ENCODE data around the gene SLC24A4. TPM values are rescaled to one million over a fixed set of nuclear protein-coding genes. Genes with fewer than 3 reads are reported as not detected.

Gene SLC24A4
- total and polyA plus RNA-seq, 2 experiments from 2014 or later: 0.46 to 0.50 TPM

GRCh38 chr14:92288994-92289660 lies 33.8 kb upstream of the SLC24A4 start:
- WGBS (ENCODE audit: low lambda C conversion rate, missing lambda C conversion rate): 53% methylated on average over 9 of the region's 9 CpGs
- TF ChIP-seq EZH2phosphoT487 (IDR thresholded peaks at IDR 0.05; ENCODE audit: low read depth, severe bottlenecking, unreplicated experiment): peak; percentile 35
- no peak for TF ChIP-seq EZH2 (IDR thresholded peaks at IDR 0.05; ENCODE audit: borderline replicate concordance)
- no peaks in the 10 kb centered on the region for H3K79me2 ChIP-seq
- no peaks in the 10 kb centered on the region for H4K20me1 ChIP-seq (ENCODE audit: insufficient read depth, poor library complexity, severe bottlenecking)
- no peaks in the 10 kb centered on the region for H3K9me2 ChIP-seq (replicated peaks; ENCODE audit: insufficient read depth)
- no peak overlapping the region for H3K4me2 ChIP-seq
- H3K9me3 ChIP-seq (ENCODE audit: low read depth): no peaks in the 10 kb centered on the region
- peak overlapping the region; percentile 46 for H3K27ac ChIP-seq
- no peak overlapping the region for H3K4me3 ChIP-seq
- no peak overlapping the region for H2AFZ ChIP-seq
- DNase-seq (ENCODE audit: low spot score): peak; percentile 27
- no peaks in the 10 kb centered on the region for H3K4me1 ChIP-seq (ENCODE audit: insufficient read depth)
- no peaks in the 10 kb centered on the region for H3K36me3 ChIP-seq (replicated peaks; ENCODE audit: insufficient read depth, low read depth)
- H3K27me3 ChIP-seq: peaks cover 16% of the 10 kb centered on the region

- Histone ChIP-seq H3K27me3 (peaks cover 19% of the 10 kb centered on the region), H2AFZ (no peak overlapping the region), H3K4me3 (no peak overlapping the region), H3K4me2 (no peak overlapping the region), H3K4me1 (ENCODE audit: insufficient read depth) (no peaks in the 10 kb centered on the region), H3K36me3 (replicated peaks; ENCODE audit: insufficient read depth, low read depth) (no peaks in the 10 kb centered on the region), H3K9me3 (ENCODE audit: low read depth) (no peaks in the 10 kb centered on the region), H3K9me2 (replicated peaks; ENCODE audit: insufficient read depth) (no peaks in the 10 kb centered on the region), H3K79me2 (no peaks in the 10 kb centered on the region), H3K27ac (peak overlapping the region; percentile 58), H4K20me1 (ENCODE audit: insufficient read depth, poor library complexity, severe bottlenecking) (no peaks in the 10 kb centered on the region)
- 62% methylated on average over 2 of the region's 2 CpGs for WGBS (ENCODE audit: low lambda C conversion rate, missing lambda C conversion rate)
- TF ChIP-seq EZH2phosphoT487 (IDR thresholded peaks at IDR 0.05; ENCODE audit: low read depth, severe bottlenecking, unreplicated experiment) (no peak), CTCF (IDR thresholded peaks at IDR 0.05; ENCODE audit: poor library complexity) (no peak), EZH2 (IDR thresholded peaks at IDR 0.05; ENCODE audit: borderline replicate concordance) (no peak)
- no peak for DNase-seq (ENCODE audit: low spot score)
Measured at GRCh38 chr14:92292673-92293072, 30.3 kb upstream of the SLC24A4 start.

- H3K79me2 ChIP-seq: no peaks in the 10 kb centered on the region
- no peaks in the 10 kb centered on the region for H3K4me1 ChIP-seq (ENCODE audit: insufficient read depth)
- WGBS (ENCODE audit: low lambda C conversion rate, missing lambda C conversion rate): 83% methylated on average over 2 of the region's 2 CpGs
- no peak overlapping the region for H3K27ac ChIP-seq
- TF ChIP-seq CTCF (IDR thresholded peaks at IDR 0.05; ENCODE audit: poor library complexity): no peak
- no peak for TF ChIP-seq EZH2 (IDR thresholded peaks at IDR 0.05; ENCODE audit: borderline replicate concordance)
- TF ChIP-seq EZH2phosphoT487 (IDR thresholded peaks at IDR 0.05; ENCODE audit: low read depth, severe bottlenecking, unreplicated experiment): no peak
- H3K4me2 ChIP-seq: no peak overlapping the region
- H4K20me1 ChIP-seq (ENCODE audit: insufficient read depth, poor library complexity, severe bottlenecking): no peaks in the 10 kb centered on the region
- H3K4me3 ChIP-seq: no peak overlapping the region
- no peak for DNase-seq (ENCODE audit: low spot score)
- H2AFZ ChIP-seq: no peak overlapping the region
- no peaks in the 10 kb centered on the region for H3K9me2 ChIP-seq (replicated peaks; ENCODE audit: insufficient read depth)
- H3K27me3 ChIP-seq: peaks cover 14% of the 10 kb centered on the region
- H3K9me3 ChIP-seq (ENCODE audit: low read depth): no peaks in the 10 kb centered on the region
- no peaks in the 10 kb centered on the region for H3K36me3 ChIP-seq (replicated peaks; ENCODE audit: insufficient read depth, low read depth)
Measured at GRCh38 chr14:92294506-92294905, 28.5 kb upstream of the SLC24A4 start.

GRCh38 chr14:92297818-92298595 lies 25.0 kb upstream of the SLC24A4 start:
- TF ChIP-seq EZH2 (IDR thresholded peaks at IDR 0.05; ENCODE audit: borderline replicate concordance): no peak
- no peaks in the 10 kb centered on the region for H4K20me1 ChIP-seq (ENCODE audit: insufficient read depth, poor library complexity, severe bottlenecking)

More at GRCh38 chr14:92297818-92298595, 25.0 kb upstream of the SLC24A4 start:
- no peaks in the 10 kb centered on the region for H3K79me2 ChIP-seq
- no peak overlapping the region for H3K4me3 ChIP-seq
- H3K9me2 ChIP-seq (replicated peaks; ENCODE audit: insufficient read depth): no peaks in the 10 kb centered on the region
- DNase-seq (ENCODE audit: low spot score): no peak
- H3K9me3 ChIP-seq (ENCODE audit: low read depth): no peaks in the 10 kb centered on the region
- no peak overlapping the region for H3K27ac ChIP-seq
- no peaks in the 10 kb centered on the region for H3K36me3 ChIP-seq (replicated peaks; ENCODE audit: insufficient read depth, low read depth)
- peaks cover 3% of the 10 kb centered on the region for H3K27me3 ChIP-seq
- WGBS (ENCODE audit: low lambda C conversion rate, missing lambda C conversion rate): 82% methylated on average over 6 of the region's 6 CpGs
- H3K4me1 ChIP-seq (ENCODE audit: insufficient read depth): no peaks in the 10 kb centered on the region
- H2AFZ ChIP-seq: no peak overlapping the region
- H3K4me2 ChIP-seq: no peak overlapping the region

Data from hepatocyte (in vitro differentiated cells).